GM18502 (cell line): ENCODE results near the gene ALOX15B.
"Not testable (repeated sequence)": the region's sequence is repeated elsewhere in the genome, so short reads cannot be mapped to it uniquely, and the experiment has no call there.

Source experiments
- ATAC-seq: cut with Tn5 transposase; IDR thresholded peaks from one replicate; pipeline ENCODE4 v1.9.1; 2021; ENCODE audit warnings: mild to moderate bottlenecking; ENCODE audit not compliant: unreplicated experiment, poor library complexity

The ALOX15B gene

GRCh38 chr17:8013731-8014557 lies 24.9 kb upstream of the ALOX15B start:
- ATAC-seq = no peak

GRCh38 chr17:8014558-8014850 lies 24.4 kb upstream of the ALOX15B start:
- no peak for ATAC-seq

- no peak for ATAC-seq
Observed at GRCh38 chr17:8015236-8015956, 23.5 kb upstream of the ALOX15B start.

GRCh38 chr17:8015957-8016631 lies 22.8 kb upstream of the ALOX15B start:
- no peak for ATAC-seq

GRCh38 chr17:8016632-8017424 lies 22.0 kb upstream of the ALOX15B start:
- no peak for ATAC-seq

- ATAC-seq = no peak
Observed at GRCh38 chr17:8018436-8018835, 20.4 kb upstream of the ALOX15B start.

- ATAC-seq = no peak
Observed at GRCh38 chr17:8019166-8019565, 19.7 kb upstream of the ALOX15B start.

GRCh38 chr17:8019665-8020650 lies 18.9 kb upstream of the ALOX15B start:
- ATAC-seq = no peak

GRCh38 chr17:8020776-8021564 lies 17.9 kb upstream of the ALOX15B start:
- no peak for ATAC-seq

GRCh38 chr17:8021565-8022359 lies 17.1 kb upstream of the ALOX15B start:
- ATAC-seq = no peak

- ATAC-seq = no peak
Observed at GRCh38 chr17:8022360-8023003, 16.4 kb upstream of the ALOX15B start.

GRCh38 chr17:8024161-8024560 lies 14.7 kb upstream of the ALOX15B start:
- ATAC-seq = not testable (repeated sequence)

GRCh38 chr17:8025176-8025911 lies 13.5 kb upstream of the ALOX15B start:
- no peak for ATAC-seq

- ATAC-seq = no peak
Observed at GRCh38 chr17:8029121-8029520, 9.7 kb upstream of the ALOX15B start.

- no peak for ATAC-seq
Observed at GRCh38 chr17:8031261-8031661, 7.6 kb upstream of the ALOX15B start.

GRCh38 chr17:8031950-8032349 lies 6.9 kb upstream of the ALOX15B start:
- no peak for ATAC-seq

GRCh38 chr17:8032442-8032841 lies 6.4 kb upstream of the ALOX15B start:
- ATAC-seq = no peak
